HEK293 (cell line): Measurements from ENCODE around the gene TTYH1.

ENCODE experiments used
- KLF10 ChIP-seq: fragments of 450-650 bp; IDR thresholded peaks from 2 replicates; pipeline ENCODE4 v1.5.1; 2018; ENCODE audit warnings: missing biosample characterization, mild to moderate bottlenecking, missing genetic modification characterization
- KLF8 ChIP-seq: fragments of 450-650 bp; formaldehyde crosslinking; IDR thresholded peaks from 2 replicates; pipeline ENCODE4 v1.5.1; 2016; ENCODE audit warnings: missing biosample characterization, missing genetic modification characterization
- MZF1 ChIP-seq: fragments of 450-650 bp; formaldehyde crosslinking; IDR thresholded peaks from 2 replicates; pipeline ENCODE4 v1.5.1; 2017; ENCODE audit warnings: missing biosample characterization, missing genetic modification characterization, borderline replicate concordance
- SCRT2 ChIP-seq: fragments of 450-650 bp; formaldehyde crosslinking; IDR thresholded peaks from 2 replicates; pipeline ENCODE4 v1.5.1; 2016; ENCODE audit warnings: missing biosample characterization, missing genetic modification characterization
- SP3 ChIP-seq: fragments of 450-650 bp; formaldehyde crosslinking; IDR thresholded peaks from 2 replicates; pipeline ENCODE4 v1.5.1; 2016; ENCODE audit warnings: missing biosample characterization, missing genetic modification characterization
- TSHZ1 ChIP-seq: fragments of 450-650 bp; formaldehyde crosslinking; IDR thresholded peaks from 2 replicates; pipeline ENCODE4 v1.5.1; 2016; ENCODE audit warnings: missing biosample characterization, missing genetic modification characterization, borderline replicate concordance
- ZNF114 ChIP-seq: fragments of 450-650 bp; formaldehyde crosslinking; IDR thresholded peaks from 2 replicates; pipeline ENCODE4 v1.5.0; 2017; ENCODE audit warnings: missing biosample characterization, missing genetic modification characterization
- ZNF18 ChIP-seq: fragments of 450-650 bp; formaldehyde crosslinking; IDR thresholded peaks from 2 replicates; pipeline ENCODE4 v1.5.1; 2016; ENCODE audit warnings: missing biosample characterization, missing genetic modification characterization
- ZNF23 ChIP-seq: fragments of 450-650 bp; formaldehyde crosslinking; IDR thresholded peaks from 2 replicates; pipeline ENCODE4 v1.5.1; 2016; ENCODE audit warnings: missing biosample characterization, missing genetic modification characterization, borderline replicate concordance
- ZNF24 ChIP-seq: fragments of 450-650 bp; formaldehyde crosslinking; IDR thresholded peaks from 2 replicates; pipeline ENCODE4 v1.5.1; 2016; ENCODE audit warnings: missing biosample characterization, missing genetic modification characterization
- ZNF311 ChIP-seq: fragments of 450-650 bp; formaldehyde crosslinking; IDR thresholded peaks from 2 replicates; pipeline ENCODE4 v1.5.1; 2017; ENCODE audit warnings: missing biosample characterization, missing genetic modification characterization, borderline replicate concordance
- ZNF366 ChIP-seq: fragments of 450-650 bp; formaldehyde crosslinking; conservative IDR thresholded peaks from 2 replicates; pipeline ENCODE4 v1.5.1; 2016; ENCODE audit warnings: missing biosample characterization, missing genetic modification characterization
- ZNF37A ChIP-seq: fragments of 450-650 bp; IDR thresholded peaks from 2 replicates; pipeline ENCODE4 v1.5.1; 2018; ENCODE audit warnings: missing biosample characterization, missing genetic modification characterization
- ZNF416 ChIP-seq: fragments of 450-650 bp; formaldehyde crosslinking; IDR thresholded peaks from 2 replicates; pipeline ENCODE4 v1.5.1; 2016; ENCODE audit warnings: missing biosample characterization, missing genetic modification characterization
- ZNF561 ChIP-seq: fragments of 450-650 bp; IDR thresholded peaks from 2 replicates; pipeline ENCODE4 v1.5.1; 2018; ENCODE audit warnings: missing biosample characterization, missing genetic modification characterization, borderline replicate concordance
- ZNF610 ChIP-seq: fragments of 450-650 bp; formaldehyde crosslinking; IDR thresholded peaks from 2 replicates; pipeline ENCODE4 v1.5.1; 2016; ENCODE audit warnings: missing biosample characterization, missing genetic modification characterization, borderline replicate concordance
- ZNF747 ChIP-seq: fragments of 450-650 bp; formaldehyde crosslinking; IDR thresholded peaks from 2 replicates; pipeline ENCODE4 v1.5.1; 2016; ENCODE audit warnings: missing biosample characterization, missing genetic modification characterization
- ZNF837 ChIP-seq: fragments of 450-650 bp; formaldehyde crosslinking; IDR thresholded peaks from 2 replicates; pipeline ENCODE4 v1.5.1; 2016; ENCODE audit warnings: missing biosample characterization, missing genetic modification characterization
- ZSCAN30 ChIP-seq: fragments of 450-650 bp; IDR thresholded peaks from 2 replicates; pipeline ENCODE4 v1.5.1; 2018; ENCODE audit warnings: missing biosample characterization, mild to moderate bottlenecking, missing genetic modification characterization, moderate library complexity
- TF ChIP-seq, protein P1 (sequence below): fragments of 450-650 bp; formaldehyde crosslinking; IDR thresholded peaks from 2 replicates; pipeline ENCODE4 v1.5.1; 2017; ENCODE audit warnings: missing biosample characterization, missing genetic modification characterization
- TF ChIP-seq, protein P2 (sequence below): sonication (generic); formaldehyde crosslinking; IDR thresholded peaks from 2 replicates; pipeline ENCODE4 v1.8.1; 2022; ENCODE audit warnings: mild to moderate bottlenecking, moderate library complexity, missing genetic modification reagents
- TF ChIP-seq, protein P3 (sequence below): fragments of 450-650 bp; formaldehyde crosslinking; IDR thresholded peaks from 2 replicates; pipeline ENCODE4 v1.5.1; 2016; ENCODE audit warnings: missing biosample characterization, missing genetic modification characterization
- TF ChIP-seq, protein P4 (sequence below): fragments of 450-650 bp; formaldehyde crosslinking; IDR thresholded peaks from 2 replicates; pipeline ENCODE4 v1.5.1; 2016; ENCODE audit warnings: missing biosample characterization, missing genetic modification characterization, borderline replicate concordance

Gene TTYH1

GRCh38 chr19:54473071-54473891, 58.0 kb downstream of the TTYH1 start, which contains the start of gene CDC42EP5 (continued):
- TF ChIP-seq, protein P1, sequence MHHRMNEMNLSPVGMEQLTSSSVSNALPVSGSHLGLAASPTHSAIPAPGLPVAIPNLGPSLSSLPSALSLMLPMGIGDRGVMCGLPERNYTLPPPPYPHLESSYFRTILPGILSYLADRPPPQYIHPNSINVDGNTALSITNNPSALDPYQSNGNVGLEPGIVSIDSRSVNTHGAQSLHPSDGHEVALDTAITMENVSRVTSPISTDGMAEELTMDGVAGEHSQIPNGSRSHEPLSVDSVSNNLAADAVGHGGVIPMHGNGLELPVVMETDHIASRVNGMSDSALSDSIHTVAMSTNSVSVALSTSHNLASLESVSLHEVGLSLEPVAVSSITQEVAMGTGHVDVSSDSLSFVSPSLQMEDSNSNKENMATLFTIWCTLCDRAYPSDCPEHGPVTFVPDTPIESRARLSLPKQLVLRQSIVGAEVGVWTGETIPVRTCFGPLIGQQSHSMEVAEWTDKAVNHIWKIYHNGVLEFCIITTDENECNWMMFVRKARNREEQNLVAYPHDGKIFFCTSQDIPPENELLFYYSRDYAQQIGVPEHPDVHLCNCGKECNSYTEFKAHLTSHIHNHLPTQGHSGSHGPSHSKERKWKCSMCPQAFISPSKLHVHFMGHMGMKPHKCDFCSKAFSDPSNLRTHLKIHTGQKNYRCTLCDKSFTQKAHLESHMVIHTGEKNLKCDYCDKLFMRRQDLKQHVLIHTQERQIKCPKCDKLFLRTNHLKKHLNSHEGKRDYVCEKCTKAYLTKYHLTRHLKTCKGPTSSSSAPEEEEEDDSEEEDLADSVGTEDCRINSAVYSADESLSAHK (tag by site-specific recombination) = no peak
- TF ChIP-seq KLF10 (tag by site-specific recombination) (no peak), ZNF366 (tag by site-specific recombination) (no peak), ZSCAN30 (tag by site-specific recombination) (no peak), ZNF416 (tag by site-specific recombination) (no peak), SCRT2 (tag by site-specific recombination) (no peak), ZNF837 (no peak), SP3 (tag by site-specific recombination) (peak; percentile 74), ZNF114 (tag by site-specific recombination) (no peak), KLF8 (tag by site-specific recombination) (no peak), TSHZ1 (tag by site-specific recombination) (no peak), ZNF561 (no peak), ZNF37A (tag by site-specific recombination) (no peak), MZF1 (tag by site-specific recombination) (no peak), ZNF311 (tag by site-specific recombination) (no peak), ZNF24 (tag by site-specific recombination) (no peak), ZNF18 (tag by site-specific recombination) (no peak), ZNF610 (tag by site-specific recombination) (no peak), ZNF747 (no peak), ZNF23 (no peak)
- TF ChIP-seq, protein P2, sequence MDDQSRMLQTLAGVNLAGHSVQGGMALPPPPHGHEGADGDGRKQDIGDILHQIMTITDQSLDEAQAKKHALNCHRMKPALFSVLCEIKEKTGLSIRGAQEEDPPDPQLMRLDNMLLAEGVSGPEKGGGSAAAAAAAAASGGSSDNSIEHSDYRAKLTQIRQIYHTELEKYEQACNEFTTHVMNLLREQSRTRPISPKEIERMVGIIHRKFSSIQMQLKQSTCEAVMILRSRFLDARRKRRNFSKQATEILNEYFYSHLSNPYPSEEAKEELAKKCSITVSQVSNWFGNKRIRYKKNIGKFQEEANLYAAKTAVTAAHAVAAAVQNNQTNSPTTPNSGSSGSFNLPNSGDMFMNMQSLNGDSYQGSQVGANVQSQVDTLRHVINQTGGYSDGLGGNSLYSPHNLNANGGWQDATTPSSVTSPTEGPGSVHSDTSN (CRISPR knock-in tag) = no peak
- TF ChIP-seq, protein P3, sequence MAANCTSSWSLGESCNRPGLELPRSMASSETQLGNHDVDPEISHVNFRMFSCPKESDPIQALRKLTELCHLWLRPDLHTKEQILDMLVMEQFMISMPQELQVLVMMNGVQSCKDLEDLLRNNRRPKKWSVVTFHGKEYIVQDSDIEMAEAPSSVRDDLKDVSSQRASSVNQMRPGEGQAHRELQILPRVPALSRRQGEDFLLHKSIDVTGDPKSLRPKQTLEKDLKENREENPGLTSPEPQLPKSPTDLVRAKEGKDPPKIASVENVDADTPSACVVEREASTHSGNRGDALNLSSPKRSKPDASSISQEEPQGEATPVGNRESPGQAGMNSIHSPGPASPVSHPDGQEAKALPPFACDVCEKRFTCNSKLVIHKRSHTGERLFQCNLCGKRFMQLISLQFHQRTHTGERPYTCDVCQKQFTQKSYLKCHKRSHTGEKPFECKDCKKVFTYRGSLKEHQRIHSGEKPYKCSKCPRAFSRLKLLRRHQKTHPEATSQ (tag by site-specific recombination) = no peak
- TF ChIP-seq, protein P4, sequence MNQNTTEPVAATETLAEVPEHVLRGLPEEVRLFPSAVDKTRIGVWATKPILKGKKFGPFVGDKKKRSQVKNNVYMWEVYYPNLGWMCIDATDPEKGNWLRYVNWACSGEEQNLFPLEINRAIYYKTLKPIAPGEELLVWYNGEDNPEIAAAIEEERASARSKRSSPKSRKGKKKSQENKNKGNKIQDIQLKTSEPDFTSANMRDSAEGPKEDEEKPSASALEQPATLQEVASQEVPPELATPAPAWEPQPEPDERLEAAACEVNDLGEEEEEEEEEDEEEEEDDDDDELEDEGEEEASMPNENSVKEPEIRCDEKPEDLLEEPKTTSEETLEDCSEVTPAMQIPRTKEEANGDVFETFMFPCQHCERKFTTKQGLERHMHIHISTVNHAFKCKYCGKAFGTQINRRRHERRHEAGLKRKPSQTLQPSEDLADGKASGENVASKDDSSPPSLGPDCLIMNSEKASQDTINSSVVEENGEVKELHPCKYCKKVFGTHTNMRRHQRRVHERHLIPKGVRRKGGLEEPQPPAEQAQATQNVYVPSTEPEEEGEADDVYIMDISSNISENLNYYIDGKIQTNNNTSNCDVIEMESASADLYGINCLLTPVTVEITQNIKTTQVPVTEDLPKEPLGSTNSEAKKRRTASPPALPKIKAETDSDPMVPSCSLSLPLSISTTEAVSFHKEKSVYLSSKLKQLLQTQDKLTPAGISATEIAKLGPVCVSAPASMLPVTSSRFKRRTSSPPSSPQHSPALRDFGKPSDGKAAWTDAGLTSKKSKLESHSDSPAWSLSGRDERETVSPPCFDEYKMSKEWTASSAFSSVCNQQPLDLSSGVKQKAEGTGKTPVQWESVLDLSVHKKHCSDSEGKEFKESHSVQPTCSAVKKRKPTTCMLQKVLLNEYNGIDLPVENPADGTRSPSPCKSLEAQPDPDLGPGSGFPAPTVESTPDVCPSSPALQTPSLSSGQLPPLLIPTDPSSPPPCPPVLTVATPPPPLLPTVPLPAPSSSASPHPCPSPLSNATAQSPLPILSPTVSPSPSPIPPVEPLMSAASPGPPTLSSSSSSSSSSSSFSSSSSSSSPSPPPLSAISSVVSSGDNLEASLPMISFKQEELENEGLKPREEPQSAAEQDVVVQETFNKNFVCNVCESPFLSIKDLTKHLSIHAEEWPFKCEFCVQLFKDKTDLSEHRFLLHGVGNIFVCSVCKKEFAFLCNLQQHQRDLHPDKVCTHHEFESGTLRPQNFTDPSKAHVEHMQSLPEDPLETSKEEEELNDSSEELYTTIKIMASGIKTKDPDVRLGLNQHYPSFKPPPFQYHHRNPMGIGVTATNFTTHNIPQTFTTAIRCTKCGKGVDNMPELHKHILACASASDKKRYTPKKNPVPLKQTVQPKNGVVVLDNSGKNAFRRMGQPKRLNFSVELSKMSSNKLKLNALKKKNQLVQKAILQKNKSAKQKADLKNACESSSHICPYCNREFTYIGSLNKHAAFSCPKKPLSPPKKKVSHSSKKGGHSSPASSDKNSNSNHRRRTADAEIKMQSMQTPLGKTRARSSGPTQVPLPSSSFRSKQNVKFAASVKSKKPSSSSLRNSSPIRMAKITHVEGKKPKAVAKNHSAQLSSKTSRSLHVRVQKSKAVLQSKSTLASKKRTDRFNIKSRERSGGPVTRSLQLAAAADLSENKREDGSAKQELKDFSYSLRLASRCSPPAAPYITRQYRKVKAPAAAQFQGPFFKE (tag by site-specific recombination) = no peak
